Occipital lobe (tissue), 2 donors: Measurements from ENCODE around the gene SGMS2. TPM values are rescaled to one million over a fixed set of nuclear protein-coding genes. Genes with fewer than 3 reads are reported as not detected.
"Not testable (repeated sequence)": the region's sequence is repeated elsewhere in the genome, so short reads cannot be mapped to it uniquely, and the experiment has no call there.

Experiments used
- DNase-seq: peaks from one replicate; lab custom pipeline; 2025; lab: John Stamatoyannopoulos, UW
- total RNA-seq: library from RNA; depleted of rRNA; stranded (reverse); fragments of >200 nt; gene quantifications from one replicate; pipeline ENCODE4 v1.2.3, GENCODE V29; 2014

The SGMS2 gene
- total RNA-seq, 1 donor from 2014 or later: 0.94 TPM

DNA sequence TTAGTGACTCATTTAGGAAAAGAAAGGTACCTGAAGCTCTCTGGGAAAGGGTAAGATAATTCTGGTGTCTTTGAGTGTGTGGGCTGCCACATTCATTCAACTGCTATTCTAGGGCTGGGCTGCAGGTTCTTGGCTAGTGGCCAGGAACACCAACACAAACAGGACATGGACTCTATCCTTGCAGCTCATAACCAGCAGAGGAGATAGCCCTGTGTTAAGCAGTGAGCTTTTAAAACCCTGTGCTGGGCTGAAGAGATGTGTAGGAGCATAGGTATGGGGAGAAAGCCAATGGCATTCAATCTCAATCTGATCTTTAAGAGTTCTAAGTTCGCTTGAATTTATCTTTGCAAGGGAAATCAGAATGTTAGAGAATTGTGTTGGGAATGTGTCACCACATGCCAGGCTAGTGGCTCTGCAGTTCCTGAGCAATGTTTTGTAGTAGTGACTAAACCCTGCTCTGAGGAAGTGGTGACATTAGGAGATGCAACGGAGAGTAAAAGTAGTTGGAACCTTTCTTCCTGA, 39.2 kb downstream of the SGMS2 start:
- DNase-seq: peak; percentile 10

DNA sequence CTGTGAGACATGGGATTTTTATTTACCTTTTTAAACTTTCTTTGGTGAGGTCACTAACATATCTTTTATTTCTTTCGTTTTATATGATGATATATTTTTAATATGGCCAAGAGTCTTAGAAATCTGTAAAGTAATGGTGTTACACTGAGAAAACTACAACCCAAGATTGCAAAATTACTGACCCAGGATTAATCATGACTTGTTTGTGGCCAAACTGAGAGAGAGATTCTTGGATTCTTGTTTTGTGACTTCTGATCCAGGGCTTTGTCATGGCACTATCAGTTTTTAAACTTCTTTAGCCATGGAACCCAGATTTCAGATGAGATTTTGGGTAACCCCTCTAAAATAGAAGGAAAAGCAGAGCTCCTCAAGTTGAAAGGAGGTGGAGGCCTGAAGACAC, 42.0 kb downstream of the SGMS2 start:
- no peak for DNase-seq

DNA sequence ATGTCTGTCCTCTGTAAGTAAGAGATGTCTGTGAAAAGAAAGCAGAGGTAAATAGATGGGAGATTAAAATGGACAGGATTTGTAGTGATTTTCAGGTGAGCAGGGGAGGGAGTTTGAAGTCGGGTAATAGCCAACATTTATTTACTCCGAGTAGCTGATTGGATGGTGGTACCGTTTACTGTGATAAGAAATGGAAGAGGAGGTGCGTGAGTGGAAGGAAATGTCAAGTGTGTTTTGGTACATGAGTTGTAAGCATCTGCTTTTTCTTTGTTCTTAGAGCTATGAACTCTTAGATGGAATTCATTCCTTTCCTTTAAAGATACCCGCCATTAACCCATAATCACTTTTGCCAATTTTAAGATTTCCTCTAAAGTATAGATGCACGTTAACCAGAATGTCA, 45.5 kb downstream of the SGMS2 start:
- DNase-seq: no peak

DNA sequence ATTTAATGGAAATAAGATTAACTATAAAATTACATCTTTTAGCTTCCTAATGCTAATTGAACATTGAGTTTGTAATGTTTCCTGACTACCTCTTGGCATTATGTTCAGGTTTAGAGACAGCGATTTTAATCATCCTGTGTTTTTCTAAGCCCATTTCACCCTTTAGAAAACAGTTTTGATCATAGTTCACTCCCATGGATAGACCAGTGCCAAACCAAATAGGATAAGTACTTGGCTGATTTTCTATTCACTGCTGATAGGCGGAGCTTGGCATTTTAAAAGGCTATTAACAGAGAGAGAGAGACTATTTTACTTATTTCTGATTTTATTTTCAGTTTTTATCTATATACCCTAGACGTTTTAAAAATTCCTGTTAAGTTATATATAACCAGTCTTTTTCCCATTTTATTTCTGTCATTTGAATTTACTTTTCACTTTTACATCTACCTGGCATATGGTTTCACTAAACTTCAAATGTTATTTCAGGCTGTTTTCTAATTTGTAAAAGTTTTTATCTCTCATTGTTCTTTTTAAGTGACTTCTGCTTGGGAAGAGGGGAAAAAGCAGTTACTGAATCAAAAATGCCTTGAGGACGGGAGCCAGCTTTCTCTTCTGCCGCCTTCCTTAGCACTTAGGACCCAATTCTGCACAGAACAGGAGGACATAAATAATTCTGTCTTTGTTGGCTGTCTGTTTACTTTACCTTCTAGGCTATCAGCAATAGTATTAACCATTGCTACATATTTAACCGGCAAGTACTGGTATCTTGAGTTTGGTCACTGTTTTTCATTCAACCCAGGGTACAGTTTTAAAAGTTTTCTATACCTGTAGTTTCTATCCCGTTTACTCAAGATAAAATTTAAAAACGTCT, 46.4 kb downstream of the SGMS2 start:
- no peak for DNase-seq

DNA sequence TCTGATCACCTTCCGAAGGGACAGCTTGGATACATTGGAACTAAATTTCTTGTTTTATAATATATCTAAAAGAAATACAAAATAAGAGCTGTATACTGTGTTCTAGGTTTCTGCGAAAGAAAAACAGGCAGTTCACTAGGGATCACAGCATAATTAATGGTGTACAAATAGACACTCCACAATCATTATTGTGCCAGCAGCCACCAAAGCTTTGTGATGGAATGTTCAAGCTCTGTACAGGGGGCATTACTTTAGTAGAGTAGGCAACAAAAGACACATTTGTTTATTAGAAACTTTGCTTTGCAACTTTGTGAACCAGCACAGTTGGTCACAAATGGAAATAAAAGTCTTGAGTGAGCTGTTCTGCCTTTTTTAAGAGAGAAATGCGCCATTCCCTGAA, 49.3 kb downstream of the SGMS2 start:
- no peak for DNase-seq

DNA sequence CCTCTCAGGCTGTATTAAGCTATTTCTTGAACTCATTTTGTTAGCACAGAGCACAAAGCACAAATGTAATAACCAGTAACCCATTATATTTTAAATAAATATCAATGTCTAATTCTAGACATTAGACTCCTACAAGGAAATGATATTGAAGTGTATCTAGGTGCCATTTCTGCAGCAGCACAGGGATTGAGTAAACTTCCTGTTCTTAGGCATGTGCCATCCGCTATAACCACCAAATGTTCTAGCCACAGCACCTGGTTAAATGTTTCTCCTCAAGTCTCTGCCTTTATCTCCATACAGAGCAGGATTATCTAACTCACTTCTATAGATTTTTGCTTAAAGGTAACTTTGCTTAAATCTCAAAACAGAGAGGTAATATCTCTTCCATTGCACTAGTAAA, 51.4 kb downstream of the SGMS2 start:
- DNase-seq: no peak

DNA sequence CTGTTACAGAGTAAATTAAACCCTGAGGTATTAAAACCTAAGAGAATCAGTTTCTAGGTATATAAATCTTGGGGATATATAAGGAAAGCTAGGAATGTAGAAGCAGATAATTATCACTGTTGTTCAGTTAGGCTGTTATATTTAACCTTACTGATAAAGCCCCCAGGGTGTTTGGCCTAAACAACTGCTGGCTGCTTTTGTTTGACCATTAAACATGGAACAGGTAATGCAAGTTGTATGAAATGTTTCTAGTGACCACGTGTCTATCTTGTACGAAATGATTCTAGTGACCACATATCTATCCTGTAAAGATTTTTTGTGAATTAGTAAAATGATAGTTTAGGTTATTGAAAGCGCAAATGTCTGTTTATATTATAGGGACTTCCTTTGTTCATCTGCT, 52.6 kb downstream of the SGMS2 start:
- no peak for DNase-seq

DNA sequence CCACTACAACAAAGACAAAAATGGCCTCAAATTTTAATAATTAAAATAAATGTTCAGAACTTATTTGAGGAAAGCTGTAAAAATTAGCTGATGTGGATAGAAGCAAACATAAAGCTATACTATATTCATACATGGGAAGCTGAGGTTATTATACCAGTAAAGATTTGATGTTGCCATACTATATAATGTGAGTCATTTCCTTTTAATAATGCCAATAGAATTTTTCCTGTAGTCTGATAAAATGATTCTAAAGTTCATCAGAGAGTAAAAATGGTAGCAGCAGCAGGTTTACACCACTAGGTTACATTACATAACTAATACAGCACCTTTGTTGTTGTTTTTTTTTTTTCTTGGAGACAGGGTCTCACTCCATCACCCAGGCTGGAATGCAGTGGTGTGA, 61.1 kb downstream of the SGMS2 start:
- no peak for DNase-seq

DNA sequence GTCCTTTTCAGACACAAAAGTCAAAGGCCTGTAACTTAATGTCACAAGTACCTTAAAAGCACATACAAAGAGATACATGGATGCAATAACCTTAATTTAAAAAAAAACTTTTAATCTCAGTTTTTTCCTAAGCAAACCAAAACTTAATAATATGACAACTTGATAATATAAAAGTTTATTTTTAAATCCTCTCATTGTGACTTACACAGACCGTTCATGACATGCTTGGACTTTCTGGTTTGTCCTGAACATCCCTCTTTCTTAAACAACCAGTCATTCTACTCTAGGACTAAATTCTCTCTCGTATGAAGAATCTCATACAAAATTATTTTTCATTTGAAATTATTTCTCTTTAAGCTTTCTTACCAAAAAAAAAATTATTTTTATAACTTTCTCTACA, 63.5 kb downstream of the SGMS2 start:
- DNase-seq: no peak

DNA sequence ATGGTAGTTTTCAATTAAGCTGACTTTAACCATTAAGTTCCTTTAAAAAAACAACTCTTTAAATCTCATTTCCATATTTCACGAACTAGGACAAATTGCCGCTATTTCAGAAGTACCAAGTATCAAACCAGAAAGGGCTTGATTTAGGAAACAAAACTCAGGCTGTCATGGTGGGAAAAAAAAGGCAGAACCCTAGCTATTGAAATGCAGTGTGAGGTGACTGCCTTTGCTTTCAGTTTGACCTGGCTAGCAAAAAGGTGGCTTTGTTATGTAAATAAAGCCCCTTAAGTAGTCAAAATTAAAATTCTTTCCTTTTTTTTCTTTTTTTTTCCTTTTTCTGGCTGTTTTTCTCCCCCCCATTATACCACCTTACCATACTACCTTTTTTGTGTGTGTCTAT, 66.0 kb downstream of the SGMS2 start:
- DNase-seq: no peak

DNA sequence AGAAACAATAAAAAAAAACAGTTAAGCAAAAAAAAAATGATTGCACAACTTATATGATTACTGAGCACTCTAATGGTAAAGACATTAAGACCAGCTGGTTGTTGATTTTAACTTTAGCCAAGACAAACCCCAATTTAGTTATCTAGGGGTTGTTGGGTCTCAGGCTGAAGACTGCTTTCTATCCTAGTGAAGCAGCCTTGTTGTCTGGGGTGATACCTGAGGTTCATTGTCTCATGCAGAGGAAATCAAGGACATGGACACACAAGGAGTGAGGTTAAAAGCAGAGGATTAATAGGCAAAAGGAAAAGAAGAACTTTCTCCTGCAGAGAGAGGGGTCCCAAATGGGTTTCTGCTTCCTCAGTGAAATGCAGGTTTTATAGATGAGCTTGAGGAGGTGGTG, 66.6 kb downstream of the SGMS2 start:
- DNase-seq: no peak

DNA sequence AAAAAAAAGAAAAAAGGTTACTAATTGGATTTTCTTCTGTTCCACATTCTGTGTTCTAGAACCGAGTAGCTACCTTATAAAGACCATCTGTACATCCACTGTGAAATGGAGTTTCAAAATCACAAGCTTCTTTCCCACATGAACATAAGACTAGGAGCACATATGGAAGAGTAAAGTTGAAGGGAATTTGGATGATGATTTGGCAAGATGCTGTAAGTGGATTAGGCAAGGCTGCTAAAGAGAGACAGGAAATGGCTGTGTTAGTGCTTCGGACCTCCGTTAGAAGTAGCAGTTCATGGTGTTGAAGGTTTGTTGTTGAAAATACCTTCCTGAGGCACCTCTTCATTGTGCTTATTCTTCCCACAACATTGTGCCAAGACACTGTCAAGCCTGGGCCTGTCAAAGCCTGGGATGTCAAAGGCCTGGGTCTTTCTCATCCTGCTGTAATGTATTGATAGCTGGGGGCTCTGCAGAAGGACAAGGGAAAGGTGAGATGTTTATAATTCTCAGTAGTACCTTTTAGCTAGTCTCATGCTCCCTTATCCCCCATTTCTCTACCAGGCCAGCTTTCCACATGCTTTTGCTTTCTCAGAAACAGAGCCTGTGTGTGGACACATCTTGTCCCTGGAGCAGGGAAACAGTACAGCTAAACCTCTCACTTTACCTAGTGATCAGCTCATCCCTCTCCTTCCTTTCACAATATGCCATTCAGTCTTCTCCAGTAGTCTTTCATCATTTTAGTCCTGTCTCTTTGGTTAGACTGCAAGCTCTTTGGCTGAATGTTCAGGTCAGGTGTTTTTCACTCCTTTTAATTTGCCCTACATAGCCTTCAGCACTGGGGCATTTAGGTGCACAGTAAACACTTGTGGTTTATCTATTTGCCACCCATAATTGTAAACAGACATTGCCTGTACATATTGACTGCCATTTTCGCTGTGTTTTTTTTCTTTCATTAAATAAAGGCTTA, 68.7 kb downstream of the SGMS2 start:
- DNase-seq: no peak

DNA sequence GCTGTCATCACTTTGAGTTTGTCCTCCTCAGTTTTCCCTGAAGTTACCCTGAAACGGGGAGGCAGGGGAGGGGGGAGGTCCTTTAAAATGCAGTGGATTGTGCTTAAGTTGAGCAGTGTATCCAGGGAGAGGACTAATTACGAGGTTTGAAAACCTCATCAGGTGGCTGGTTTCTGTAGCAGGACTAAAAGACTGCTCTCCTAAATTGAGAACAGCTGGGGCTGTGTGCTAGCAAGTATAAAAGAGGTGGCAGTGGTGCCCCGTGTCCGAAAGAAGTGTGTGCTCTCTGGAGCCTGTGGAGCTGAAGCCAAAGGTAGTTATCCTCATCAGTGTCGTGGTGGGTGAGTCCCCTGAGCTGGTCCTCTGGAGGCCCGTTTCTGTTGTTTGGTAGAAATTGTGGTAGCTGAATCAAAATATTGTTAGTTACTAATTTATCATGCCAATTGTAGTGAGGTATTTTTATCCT, 69.4 kb downstream of the SGMS2 start:
- DNase-seq: no peak

DNA sequence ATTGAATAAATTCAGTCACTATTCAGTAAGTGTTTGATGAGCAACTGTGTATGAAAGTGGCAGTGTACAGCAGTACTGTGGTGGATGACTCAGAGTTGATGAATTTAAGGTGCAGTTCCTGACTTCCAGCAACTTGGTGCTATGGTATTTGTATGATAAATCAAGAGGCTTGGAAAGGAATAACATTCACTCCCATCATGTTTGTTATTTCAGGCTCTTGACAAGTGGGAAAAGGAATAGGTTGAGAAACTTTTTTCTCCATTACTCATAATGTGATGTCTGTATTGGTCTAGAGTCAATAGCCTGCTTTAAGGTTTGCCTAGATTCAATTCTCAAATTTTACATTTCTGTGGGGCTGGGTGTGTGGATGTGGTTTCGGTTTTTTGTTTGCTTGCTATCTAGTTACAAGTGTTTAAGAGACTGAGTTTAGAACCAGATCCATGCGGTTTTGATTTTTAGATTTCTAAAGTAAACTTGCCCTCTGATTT, 71.5 kb downstream of the SGMS2 start:
- DNase-seq: no peak

DNA sequence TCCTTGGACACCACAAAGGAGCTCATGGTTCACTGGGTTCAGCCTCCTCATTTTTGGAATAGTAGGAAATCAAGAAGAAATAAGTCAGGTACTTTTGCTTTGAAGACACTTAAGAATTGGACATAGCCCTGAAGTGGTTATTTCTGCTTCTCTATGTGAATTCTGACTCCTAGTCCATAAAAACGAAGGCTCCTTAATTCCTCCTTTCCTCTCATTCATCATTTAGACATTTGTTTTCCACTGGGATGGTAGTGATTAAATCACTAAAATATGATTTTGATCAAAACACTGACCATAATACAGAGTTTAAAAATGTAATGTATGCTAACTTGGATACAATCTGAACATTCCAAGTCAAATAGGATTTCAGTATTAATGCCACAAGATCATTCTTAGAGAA, 71.9 kb downstream of the SGMS2 start:
- no peak for DNase-seq

DNA sequence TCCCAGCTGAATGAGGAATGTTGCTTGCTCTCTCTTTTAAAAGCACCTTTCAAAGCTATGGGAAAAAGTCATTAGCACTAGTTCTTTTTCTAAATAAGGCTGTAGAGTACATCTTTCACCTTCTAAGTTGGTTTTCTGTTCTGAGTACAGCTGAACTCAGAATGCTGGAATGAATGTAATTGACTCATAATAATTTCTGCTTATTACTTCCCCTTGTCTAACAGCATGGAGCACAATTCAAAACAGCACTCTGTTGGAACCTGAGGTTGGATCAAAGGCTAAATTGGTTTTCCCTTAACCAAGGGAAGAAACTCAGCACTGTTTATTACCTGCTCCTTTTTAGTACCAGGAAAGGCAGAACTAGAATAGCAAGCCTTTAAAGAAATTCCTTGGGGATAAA, 73.1 kb downstream of the SGMS2 start:
- no peak for DNase-seq

DNA sequence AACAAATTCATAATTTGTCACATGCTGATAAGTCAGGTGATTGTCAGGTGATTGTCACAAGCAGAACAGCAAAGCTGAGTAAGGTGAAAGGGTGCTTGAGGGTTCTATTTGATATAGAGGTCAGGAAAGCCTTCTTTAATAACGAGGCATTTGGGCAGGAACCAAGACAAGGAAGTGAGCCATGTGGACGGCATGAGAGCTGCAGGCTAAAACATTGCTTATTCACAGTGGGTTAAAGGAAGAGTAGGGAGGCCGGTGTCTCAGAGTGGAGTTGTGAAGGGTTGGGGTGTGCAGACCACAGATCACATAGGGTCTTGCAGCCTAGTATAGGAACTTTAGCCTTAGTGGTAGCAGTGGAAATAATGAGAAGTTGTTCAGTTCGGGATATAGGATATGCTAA, 75.3 kb downstream of the SGMS2 start:
- DNase-seq: no peak

DNA sequence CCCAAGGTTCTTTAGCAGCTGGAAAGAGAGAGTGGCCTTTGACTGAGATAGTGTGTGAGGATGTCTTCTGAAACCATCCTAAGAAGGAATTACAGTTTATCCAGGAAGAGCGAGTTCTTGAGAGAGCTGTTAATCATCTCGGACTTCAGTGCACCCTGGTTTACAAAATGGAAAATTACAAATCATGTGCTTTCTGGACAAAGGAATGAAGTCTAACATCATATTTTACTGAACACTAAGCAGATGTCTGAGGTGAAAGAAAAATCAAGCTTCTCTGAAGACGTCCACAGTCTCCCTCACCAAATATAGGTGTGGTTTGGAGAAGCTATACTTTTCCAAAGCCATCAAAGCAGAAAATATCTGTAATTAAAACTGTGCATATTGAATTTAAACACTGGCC, 75.8 kb downstream of the SGMS2 start:
- DNase-seq: no peak

DNA sequence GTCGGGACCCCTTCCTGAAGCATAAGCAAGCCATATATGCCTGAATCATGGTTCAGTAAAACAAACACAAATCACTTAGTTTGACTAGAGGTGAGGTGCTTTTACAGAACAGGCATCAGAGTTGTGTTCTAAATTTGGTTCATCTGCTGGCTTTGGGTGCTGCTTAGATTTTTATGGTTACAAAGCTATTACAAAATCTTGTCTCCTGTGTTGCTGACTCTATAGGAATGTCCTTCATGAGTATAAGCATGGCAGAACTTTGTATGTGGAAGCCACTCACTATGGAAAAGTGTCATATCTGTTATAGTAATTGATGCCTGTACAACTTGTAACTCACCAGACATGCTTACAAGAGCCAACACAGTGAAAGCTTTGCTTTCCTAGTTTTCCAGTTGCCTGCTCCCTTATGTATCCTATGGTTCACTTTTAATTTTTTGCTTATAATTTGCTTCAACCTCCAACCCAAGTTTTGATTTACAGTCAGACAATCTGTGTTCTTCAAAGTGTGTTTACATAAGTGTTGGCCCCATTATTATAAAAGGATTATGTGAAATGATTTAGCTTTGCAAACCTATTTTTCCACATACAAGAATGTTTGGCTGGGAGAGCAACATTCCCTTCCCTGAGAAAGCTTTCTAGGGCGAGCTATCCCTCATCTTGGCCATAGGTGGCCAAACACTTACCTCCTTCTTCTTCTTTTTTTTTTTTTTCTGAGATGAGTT, 76.6 kb downstream of the SGMS2 start:
- no peak for DNase-seq

DNA sequence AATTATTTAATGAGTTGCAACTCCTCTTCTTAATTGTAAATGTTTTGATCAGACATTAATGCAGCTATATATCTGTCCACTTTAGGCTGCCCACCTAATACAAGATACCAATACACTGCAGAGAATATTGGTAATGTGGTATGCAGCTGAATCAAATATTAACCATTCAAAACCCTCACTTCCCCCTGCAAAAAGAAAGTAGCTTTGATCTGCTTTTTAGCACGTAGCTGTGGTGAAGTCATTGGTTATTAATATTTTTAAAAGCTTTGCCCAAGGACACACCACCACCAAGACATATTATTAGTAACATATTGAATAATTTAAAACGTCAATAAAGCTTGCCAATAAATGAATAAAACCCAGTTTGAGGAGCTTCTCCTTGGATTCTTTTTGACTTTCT, 78.0 kb downstream of the SGMS2 start:
- no peak for DNase-seq

DNA sequence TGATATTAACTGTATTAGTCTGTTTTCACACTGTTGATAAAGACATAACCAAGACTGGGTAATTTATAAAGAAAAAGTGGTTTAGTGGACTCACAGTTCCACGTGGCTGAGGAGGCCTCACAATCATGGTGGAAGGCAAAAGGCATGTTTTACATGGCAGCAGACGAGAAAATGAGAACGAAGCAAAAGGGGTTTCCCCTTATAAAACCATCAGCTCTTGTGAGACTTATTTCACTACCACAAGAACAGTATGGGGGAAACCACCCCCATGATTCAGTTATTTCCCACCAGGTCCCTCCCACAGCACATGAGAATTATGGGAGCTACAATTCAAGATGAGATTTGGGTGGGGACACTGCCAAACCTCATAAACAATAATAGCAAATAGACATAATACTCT, 80.3 kb downstream of the SGMS2 start:
- not testable (repeated sequence) for DNase-seq
